GM19193 (cell line): ENCODE results near the gene NMT2.

Experiments used
- POLR2A ChIP-seq: IDR thresholded peaks from 4 replicates; pipeline ENCODE4 v1.6.1; 2011; ENCODE audit not compliant: insufficient read depth, insufficient read length; ENCODE audit errors: extremely low read depth

NMT2 gene

GRCh38 chr10:15088428-15089261 lies 79.8 kb downstream of the NMT2 start, which contains the start of gene ACBD7:
Gene ACBD7, minus strand, starts transcription at chr10:15088776. Its CDS starts 48 bp downstream, at chr10:15088728.
- TF ChIP-seq POLR2A = no peak

DNA sequence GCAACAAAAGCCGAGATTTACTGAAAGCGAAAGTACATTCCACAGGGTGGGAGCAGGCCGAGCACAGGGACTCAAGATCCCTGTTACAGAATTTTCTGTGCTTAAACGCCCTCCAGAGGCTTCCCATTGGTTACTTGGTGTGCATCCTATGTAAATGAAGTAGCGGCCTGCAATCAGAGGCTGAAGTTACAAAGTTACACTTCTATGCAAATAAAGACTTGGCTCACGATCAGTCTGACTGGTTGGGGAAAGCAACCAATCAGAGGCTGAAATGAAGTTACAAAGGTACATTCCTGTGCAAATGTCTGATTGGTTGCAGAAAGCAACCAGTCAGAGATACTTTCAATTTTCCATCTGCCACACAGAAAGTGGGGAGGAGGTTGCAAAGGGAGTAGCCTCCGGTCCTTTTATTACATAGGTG lies 84.0 kb downstream of the NMT2 start:
- TF ChIP-seq POLR2A = no peak

- no peak for TF ChIP-seq POLR2A
Measured at GRCh38 chr10:15083674-15084501, 84.6 kb downstream of the NMT2 start.

DNA sequence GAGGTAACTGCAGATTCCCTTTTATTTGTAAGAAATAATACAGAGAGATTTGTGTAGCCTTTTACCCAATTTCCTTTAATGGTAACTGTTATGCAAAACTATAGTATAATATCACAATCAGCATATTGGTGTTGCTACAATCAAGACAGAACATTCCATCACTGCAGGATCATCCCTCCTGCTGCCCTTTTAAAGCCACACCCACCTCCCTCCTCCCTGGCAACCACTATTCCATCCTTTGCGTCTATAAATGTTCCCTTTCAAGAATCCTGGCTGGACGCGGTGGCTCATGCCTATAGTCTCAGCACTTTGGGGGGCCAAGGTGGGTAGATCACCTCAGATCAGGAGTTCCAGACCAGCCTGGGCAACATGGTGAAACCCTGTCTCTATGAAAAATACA lies 93.1 kb downstream of the NMT2 start:
- TF ChIP-seq POLR2A = no peak

DNA sequence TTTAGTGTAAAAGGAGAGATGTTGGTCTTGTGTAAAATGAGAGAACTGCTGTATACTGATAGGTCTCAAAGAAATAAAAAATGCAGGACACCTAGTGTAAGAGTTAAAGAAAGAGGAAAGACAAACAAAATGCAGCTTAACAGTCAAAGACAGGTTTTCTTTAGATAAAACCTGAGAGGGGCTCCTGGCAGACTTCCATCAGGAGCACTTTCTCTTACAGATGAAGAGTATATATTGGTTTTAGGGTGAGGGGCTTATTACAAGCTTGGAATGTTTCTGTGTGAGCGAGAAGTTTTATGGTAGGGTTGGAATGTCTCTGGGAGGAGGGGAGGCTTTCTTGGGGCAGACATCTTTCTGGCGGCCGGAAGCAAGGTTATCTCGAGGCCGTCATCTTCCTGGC lies 96.1 kb downstream of the NMT2 start:
- TF ChIP-seq POLR2A = no peak

GRCh38 chr10:15069230-15069629 lies 99.3 kb downstream of the NMT2 start:
- TF ChIP-seq POLR2A = no peak

GRCh38 chr10:15068802-15069201 lies 99.7 kb downstream of the NMT2 start:
- TF ChIP-seq POLR2A = no peak

DNA sequence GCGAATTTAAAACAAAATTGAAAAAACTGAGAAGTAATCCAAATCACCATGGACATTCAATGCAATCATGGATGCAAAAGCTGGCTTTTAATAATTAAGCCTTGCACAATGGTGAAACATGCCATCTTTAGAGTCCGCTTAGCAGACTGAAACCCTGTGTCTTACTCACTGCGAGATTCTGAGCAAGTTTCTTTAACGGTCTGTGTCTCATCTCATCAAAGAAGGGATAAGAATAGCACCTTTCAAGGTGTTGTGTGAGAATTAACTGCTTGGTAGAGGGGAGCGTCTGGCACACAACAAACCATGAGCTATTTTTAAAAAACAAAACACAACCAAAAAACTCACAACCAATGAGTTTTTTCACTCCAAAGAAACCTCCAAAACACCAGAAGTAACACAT lies 101.3 kb downstream of the NMT2 start:
- TF ChIP-seq POLR2A = no peak

- TF ChIP-seq POLR2A = no peak
Measured at GRCh38 chr10:15060638-15061037, 107.9 kb downstream of the NMT2 start.

DNA sequence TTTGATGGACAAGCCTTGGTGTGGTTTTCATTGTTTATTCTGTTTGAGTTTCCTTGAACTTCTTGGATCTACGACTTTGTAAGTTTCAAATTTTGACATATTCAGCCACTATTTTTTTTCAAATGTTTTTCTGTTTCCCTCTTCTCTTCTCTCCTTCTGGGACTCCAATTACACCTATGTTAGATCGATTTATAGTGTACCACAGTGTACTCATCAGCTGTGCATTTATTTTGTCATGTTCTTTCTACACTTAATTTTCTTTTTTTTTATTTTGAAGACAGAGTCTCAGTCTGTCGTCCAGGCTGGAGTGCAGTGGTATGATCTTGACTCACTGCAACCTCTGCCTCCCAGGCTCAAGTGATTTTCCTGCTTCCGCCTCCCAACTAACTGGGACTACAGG lies 108.6 kb downstream of the NMT2 start:
- TF ChIP-seq POLR2A = no peak

GRCh38 chr10:15058689-15059088 lies 109.8 kb downstream of the NMT2 start:
- no peak for TF ChIP-seq POLR2A
